HG03196 (cell line): ENCODE measurements around the gene PRR18.
"Not testable (repeated sequence)": the region's sequence is repeated elsewhere in the genome, so short reads cannot be mapped to it uniquely, and the experiment has no call there.

ENCODE experiments used
- ATAC-seq: cut with Tn5 transposase; IDR thresholded peaks from one replicate; pipeline ENCODE4 v1.9.1; 2021; ENCODE audit not compliant: unreplicated experiment

Gene PRR18, protein sequence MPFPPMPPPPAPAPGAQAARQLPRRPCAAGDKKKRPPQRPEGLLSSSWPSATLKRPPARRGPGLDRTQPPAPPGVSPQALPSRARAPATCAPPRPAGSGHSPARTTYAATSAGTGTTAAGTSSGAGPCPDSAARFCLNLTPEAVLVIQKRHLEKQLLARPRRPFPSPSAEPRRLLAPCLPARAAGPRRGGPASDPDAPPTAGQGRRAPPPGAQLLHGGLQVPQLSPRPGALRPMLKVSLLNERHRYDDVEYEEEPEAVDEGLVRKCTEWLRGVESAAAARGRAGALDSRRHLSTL

DNA sequence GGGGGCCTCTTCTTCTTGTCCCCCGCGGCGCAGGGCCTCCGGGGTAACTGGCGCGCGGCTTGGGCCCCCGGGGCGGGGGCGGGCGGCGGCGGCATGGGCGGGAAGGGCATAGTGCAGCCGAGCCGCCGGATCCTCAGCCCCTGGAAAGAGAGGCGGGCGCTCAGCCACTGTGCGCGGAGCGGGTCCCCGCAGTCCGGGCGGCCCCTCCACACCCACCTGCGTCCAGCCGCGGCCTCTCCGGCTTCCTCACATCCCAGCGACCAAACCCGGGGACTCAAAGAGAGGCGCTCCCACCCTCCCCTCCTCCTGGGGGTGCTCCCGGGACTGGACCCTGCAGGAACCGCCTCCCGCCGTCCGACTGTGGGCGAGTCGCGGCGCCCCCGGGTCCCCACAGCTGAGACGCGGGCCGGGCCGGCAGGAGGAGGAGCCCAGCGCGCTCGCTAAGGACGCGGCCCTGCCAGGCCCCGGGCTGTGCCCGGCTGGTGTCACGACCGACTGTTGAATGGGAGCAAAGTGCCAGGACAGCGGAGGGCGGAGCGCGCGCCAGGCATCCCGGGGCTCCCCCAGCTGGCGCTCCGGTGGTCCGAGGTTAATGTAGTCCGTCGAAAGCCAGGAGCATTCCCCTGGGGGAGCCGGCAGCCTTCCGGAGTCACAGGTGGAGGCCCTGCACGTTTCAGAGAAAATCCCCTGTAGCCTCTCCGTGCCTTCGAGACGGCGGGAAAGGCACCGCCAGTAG lies at the start of gene PRR18:
Gene PRR18, minus strand, starts transcription at position 360 of the 736 bp plus-strand sequence. Its CDS starts 250 bp downstream, at position 110.
- ATAC-seq: peak; percentile 59

DNA sequence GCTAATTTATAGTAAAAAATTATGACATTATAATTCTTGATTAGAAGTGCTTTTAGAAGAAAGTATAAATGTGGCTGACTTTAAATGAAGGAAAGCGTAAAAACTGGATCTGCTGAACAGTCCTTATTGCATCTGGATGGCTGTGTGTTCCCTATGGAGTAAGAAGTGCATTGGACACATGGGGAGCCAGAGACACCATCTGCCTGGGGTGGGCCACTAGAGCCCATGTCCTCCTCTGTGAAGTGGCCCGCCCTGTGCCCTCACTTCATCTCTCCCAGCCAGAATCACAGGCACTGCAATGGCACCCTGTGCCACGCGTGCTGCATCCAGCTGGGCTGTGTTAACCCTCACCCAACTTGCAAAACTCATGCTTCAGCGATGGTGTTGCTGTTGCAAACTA lies 47.4 kb upstream of the PRR18 start:
- no peak for ATAC-seq

DNA sequence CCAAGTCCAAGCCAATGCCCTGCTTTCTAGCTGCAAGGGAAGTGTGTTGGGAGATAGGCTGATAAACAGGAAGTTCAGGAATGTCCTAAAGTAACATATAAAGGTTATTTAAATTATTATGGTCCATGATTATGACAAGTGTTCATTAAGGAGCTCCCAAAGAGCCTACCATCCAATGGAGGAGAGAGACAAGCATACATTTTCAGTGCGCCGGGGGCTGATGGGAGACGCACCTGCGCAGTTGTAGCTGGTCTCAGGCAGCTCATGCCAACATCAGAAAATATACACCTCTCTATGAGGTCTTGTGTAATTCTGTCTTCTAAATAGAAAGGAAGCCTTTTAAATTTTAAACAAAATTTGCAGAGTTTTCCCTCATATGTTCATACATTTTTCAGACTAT lies 46.8 kb upstream of the PRR18 start:
- no peak for ATAC-seq

DNA sequence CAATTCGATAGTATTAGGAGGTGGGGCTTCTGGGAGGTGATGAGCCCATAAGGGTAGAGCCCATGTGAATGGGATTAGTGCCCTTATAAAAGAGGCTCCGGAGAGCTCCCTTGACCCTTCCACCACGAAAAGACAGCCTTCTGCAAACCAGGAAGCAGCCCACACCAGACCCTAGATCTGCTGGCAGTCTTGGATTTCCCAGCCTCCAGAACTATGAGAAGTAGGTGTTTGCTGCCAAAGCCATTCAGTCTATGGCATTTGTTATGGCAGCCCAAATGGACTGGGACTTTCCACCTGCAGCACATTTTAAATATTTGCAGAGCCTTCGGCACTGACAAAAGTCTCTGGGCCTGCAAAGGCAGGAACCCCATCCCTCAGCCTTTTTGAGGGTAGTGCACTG lies 46.0 kb upstream of the PRR18 start:
- ATAC-seq: no peak

DNA sequence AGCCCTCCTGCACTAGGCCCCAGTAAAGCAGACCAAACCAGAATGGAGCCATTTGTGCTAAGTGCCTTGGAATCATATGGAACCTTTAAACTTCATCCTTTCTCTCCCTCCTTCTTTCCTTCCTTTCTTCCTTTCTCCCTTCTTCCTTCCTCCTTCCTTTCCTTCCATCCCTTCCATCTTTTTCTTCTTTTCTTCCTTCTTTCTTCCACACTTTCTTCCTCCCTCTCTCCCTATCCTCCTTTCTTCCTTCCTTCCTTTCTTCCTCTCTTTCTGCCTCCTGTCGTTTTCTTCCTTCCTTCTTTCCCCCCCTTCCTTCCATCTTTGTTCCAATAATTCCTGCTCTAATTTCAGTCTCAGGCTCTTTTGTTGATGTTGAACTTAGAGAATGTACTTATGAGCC lies 45.3 kb upstream of the PRR18 start:
- no peak for ATAC-seq

DNA sequence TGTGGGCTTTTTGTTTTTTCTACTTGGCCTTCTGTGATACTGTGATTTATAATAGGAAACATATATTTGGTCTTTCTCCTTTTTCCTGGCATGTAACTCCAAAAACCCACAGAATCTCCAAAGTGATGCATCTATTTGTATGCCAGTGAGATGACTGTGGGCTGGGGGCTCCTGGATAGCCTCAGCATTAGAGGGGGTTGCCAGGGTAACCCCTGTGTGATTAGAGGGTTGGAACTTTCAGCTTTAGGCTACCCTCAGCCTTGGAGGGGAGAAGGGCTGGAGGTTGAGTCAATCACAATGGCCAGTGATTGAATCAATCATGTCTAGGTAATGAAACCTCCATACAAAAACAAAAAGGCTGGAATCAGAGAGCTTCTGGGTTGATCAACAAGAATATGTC lies 44.7 kb upstream of the PRR18 start:
- no peak for ATAC-seq

DNA sequence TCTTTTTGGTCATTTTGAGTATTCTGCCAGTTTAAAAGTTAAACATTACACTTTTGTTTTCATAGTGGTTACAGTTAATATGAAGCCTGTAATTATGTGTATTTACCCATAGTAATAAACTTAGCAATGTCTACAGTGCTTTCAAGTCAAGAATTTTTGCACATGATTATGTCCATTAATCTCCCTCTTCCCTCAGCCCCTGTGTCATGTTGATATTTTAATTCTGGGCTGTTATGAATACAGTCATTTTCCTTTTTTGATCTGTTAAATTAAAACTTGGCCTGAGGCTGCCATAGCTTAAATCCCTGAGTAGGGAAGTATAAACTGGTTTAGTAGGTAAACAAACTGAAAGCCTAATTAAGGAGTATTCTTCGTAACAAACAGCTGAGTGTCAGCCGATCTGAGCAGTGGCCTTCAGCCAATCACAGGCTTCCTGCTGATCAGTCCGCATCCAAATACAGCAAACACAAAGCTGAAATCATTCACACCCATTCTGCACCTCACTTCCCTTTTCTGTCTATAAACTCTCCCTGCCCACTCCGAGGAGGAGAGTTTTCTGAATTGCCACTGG lies 43.6 kb upstream of the PRR18 start:
- peak; percentile 92 for ATAC-seq

DNA sequence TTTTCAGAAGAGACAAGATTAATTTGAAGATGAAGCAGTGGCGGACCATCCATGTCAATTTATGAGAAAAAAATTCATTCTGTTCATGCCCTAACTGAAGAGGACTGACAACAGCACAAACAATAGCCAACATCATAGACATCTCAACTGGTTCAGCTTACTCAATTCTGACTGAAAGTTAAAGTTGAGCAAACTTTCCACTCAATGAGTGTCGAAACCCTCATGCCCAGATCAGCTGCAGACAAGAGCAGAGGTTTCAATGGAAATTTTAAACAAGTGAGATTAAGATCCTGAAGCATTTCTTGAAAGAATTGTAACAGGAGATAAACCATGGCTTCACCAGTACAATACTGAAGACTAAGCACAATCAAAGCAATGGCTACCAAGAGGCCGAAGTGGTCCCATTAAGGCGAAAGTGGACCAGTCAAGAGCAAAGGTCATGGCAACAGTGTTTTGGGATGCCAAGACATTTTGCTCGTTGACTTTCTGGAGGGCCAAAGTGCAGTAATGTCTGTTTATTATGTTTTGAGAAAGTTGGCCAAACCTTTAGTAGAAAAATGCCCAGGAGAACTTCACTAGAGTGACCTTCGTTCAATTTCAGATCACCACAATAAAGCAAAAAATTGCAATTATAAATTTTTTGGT lies 40.2 kb upstream of the PRR18 start:
- ATAC-seq: no peak

DNA sequence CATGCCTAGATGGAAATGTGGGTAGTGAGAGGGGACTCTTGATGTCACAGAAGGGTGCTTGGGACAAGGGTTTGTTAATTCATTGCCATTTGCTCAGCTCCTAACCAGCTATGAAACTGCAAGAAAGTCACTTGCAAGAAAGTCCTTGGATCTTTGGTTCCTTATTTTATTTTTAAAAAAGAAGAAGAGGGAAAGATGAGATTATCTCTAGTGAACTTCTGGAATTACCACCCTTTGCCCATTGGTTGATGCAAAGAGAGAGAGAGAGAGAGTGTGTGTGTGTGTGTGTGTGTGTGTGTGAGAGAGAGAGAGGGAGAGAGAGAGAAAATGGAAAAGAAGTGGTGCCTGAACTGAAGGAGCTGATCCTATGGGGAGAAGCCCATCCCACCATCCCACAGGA lies 38.8 kb upstream of the PRR18 start:
- ATAC-seq: no peak

DNA sequence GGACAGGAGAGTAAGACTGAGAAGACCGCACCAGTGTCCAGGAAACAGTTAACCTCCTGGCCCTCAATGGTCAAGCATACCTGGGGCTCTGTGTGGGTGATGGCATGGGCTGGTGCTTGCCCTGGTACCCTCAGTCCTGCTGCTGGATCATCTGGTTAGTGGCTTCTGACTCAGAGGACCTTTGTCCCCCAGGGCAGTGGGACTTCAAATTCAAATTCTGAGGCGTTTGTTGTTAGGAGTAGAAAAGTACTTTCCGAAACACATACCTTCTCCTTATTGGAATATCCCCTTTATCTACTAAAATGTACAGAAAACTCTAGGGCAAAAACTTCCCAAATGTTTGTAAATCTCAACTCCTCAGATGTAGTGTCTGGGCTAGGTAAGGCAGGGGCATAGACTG lies 38.3 kb upstream of the PRR18 start:
- ATAC-seq: no peak

DNA sequence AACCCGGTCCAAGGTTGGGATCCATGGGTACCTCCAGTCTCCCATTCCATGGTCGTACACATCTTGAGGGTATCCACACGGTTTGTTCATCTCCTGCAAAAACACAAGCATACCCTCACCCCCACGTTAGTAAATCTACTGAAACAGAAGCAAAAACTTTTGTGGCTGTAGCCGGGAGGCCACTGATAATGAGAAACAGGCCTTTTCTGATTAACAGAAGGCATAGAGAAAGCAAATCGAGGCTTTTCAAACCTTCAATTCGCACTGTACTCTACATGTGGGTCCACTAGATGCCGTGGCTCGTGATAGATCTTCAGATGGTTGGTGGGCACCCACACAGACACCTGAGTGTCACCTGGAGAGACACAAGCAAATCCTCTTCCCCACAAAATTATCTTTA lies 37.5 kb upstream of the PRR18 start:
- not testable (repeated sequence) for ATAC-seq

DNA sequence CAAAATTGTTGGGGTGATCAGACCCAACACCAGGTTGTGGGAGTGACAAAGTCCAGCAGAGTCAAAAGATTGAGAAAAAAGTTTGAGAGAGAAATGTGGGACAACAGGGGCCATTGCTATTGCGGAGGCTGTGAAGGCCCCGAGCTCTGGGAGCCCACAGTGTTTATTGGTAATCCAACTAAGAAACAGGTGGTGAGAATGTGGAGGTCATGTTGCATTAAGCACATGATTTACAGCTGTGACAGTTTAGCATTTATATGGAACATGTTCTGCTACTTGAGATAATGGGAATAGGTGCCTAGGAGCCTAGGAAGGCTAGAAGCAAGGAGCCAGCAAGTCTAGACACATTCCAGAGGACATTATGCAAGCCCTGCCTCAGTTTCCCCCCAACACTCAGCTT lies 36.7 kb upstream of the PRR18 start:
- not testable (repeated sequence) for ATAC-seq

DNA sequence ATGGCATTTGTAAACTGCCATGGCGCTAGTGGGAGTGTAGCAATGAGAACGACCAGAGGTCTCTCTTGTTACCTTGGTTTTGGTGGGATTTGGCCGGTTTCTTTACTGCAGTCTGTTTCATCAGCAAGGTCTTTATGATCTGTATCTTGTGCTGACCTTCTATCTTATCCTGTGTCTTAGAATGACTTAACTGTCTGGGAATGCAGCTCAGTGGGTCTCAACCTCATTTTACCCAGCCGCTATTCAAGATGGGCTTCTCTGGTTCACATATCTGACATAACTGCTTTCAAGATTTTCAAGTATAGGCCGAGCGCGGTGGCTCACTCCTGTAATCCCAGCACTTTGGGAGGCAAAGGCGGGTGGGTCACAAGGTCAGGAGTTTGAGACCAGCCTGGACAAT lies 36.0 kb upstream of the PRR18 start:
- no peak for ATAC-seq

DNA sequence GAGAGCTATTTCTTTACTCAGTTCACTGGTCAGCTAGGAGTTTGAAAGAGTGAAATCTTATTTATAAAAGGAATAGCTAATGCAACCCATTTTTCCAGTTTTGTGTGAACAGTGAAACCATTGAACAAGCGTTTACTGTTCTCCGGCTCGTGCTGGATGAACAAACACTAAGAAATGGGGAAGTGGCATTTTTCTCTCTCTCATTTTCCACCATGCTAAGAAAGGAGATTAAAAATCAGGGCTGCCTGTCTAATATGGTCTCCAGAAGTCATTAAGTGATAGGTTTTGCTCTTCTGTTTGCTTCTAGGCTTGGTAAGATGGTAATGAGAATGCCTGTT lies 34.9 kb upstream of the PRR18 start:
- peak; percentile 21 for ATAC-seq

DNA sequence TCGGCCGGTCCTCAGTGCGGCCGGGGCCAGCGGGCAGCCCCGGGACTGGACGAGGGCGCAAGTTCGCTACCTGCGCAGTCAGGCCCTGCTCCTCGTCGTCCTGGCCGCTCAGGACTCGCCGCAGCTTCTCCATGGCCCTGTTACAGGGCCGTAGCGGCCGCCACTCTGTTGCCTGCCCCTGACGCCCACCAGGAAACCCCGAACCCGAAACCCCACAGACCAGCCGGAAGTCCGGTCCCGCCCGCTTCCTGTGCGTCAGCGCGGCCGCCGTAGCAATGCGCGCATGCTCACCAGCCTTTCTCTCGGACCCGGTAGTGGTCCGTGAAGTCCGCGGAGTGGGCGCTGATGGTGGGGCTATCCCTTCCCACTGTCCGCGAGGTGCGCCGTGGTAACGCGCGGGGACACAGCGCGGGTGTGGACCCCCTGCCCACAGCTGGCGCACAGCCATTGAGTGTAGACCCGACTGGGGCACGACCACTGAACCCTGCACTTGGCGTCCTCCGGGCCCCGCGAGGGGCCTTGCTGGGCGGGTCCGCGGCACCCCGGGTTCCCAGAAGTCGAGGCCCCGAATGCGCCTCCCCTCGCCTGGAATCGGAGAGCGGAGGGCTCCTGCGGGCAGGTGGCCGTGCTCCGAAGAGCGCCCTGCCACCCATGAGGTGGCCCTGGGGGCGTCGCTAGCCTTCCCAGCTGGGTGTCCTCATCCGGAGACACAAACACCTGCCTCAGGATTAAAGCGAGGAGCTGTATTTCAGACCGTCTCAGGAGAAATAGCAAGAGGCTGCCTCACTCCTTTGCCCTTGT lies 34.4 kb upstream of the PRR18 start, which contains the start of gene SFT2D1:
Gene SFT2D1, minus strand, starts transcription at position 197 of the 801 bp plus-strand sequence. Its CDS starts 64 bp downstream, at position 133.
- ATAC-seq: peak; percentile 93

DNA sequence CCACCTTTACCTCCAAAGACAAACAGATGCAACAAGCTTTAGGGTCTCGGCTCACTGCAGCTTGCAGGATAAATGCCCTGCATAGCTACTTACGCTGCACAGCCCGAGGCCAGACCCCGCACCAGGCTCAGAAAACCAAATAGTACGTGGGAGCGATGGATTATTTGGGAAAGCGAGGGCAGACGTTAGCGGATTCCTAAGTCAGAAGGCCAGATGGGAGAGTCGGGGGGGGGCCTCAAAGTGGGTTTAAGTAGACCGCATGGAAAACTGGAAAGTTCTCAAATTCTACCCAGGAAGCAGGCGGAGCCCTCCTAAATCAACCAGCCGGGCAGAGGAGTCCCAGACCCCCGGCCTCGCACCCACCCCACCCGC lies 33.8 kb upstream of the PRR18 start:
- ATAC-seq: no peak

DNA sequence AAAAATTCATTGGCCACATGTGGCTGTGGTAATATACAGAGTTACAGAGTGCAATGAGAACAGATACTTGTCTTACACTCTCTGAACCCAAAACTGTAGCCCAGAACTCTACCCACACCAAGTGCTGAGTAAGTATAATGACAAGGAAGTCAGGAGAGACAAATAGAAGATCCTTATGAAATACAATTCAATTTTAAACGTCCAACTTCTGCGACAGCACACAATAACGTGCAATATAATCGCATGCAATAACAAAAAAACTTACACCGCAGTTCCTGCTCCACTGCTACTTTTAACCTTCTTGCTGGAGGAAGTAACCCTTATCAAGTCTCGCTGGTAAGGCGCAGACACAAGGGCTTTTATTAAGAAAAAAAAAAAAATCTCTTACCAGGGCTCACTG lies 33.3 kb upstream of the PRR18 start:
- no peak for ATAC-seq

DNA sequence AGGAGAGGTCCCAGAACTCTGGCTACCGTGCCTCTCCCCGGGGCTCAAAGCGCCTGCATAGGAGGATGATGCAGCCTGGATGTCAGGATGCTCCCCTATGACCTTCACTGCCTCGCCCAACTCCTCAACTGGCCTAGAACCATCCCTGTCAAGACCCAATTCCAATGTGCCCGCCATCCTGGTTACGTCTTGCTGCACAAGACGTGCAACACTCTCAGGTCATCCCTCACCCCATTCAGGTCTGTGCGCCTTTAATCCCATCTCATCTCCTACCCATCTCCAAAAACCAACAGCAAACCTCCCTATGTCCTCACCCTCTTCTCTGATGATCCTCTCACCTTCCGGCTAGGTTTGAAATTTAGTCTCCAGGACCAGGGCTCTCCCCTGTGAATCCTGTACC lies 30.7 kb upstream of the PRR18 start:
- no peak for ATAC-seq

DNA sequence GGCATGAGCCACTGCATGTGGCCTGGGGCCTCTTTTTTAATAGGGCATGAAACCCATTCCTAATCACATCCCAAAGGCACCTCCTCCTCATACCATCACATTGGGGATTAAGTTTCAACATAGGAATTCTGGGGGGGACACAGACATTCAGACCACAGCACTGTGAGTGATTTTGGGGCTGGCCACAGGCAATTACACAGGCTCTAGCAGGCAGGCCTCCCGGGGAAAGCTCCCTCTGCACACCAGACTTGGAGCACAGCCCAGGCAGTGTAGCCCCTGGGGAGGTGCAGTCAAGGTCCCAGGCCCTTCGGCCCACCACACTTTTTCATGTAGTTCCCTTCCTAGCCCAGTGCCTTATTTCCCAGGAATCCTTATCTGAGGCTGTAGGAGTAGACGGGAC lies 28.7 kb upstream of the PRR18 start:
- ATAC-seq: no peak

DNA sequence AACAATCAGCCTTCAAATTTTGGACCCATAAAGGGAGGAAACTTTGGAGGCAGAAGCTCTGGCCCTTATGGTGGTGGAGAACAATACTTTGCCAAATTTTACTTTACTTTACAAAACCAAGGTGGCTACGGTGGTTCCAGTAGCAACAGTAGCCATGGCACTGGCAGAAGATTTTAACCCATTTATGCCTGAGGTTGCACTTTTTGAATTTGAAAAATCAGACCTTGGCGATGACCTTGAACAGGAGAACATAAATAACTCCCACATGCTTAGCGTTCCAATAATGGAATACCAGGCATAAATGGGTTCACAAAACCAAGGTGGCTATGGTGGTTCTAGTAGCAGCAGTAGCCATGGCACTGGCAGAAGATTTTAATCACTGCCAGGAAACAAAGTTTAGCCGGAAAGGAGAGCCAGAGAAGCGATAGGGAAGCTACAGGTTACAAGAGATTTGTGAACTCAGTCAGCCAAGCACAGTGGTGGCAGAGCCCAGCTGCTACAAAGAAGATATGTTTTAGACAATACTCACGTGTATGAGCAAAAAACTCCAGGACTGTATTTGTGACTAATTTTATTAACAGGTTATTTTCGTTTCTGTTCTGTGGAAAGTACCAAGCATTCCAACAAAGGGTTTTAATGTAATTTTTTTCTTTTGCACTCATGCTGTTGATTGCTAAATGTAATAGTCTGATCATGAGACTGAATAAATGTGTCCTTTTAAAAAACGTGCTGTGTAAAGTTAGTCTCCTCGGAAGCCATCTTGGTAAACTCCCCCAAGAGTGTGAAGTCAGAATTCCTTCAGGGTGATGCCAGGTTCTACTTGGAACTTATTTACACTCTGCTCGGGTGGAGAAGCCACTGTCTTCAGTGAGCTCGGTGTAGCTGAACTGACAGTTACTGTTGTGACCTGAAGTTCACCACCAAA lies 27.4 kb upstream of the PRR18 start:
- peak; percentile 37 for ATAC-seq
